K562 (cell line): ENCODE results near the gene SPATC1L. TPM values are rescaled to one million over a fixed set of nuclear protein-coding genes. Genes with fewer than 3 reads are reported as not detected.

Source experiments
- CREB1 ChIP-seq, 2 experiments: sonication (generic) in 1 of 2; formaldehyde crosslinking in 1 of 2; IDR thresholded peaks; 2 replicates each; pipeline versions ENCODE4 v1.6.1 to v1.8.0; 2012 to 2022; ENCODE audit warnings: inconsistent platforms in 1 of 2, mild to moderate bottlenecking in 1 of 2, missing genetic modification reagents in 1 of 2, moderate library complexity in 1 of 2
- CREM ChIP-seq: IDR thresholded peaks from 2 replicates; pipeline ENCODE4 v1.6.1; 2014; ENCODE audit warnings: antibody characterized with exemption, low read depth
- EZH2 ChIP-seq: IDR thresholded peaks from 2 replicates; pipeline ENCODE4 v1.6.1; 2012; ENCODE audit warnings: low read depth, mild to moderate bottlenecking, inconsistent platforms, low read length, borderline replicate concordance
- FIP1L1 ChIP-seq: fragments of 200-400 bp; formaldehyde crosslinking; IDR thresholded peaks from 2 replicates; pipeline ENCODE4 v1.6.1; 2018; ENCODE audit warnings: mild to moderate bottlenecking, low read depth, low read length; ENCODE audit not compliant: poor library complexity, severe bottlenecking
- ID3 ChIP-seq, 2 experiments: fragments of 250-450 bp in 1 of 2; fragments of 450-650 bp in 1 of 2; sonication (Bioruptor Pico) in 1 of 2; IDR thresholded peaks; 2 replicates each; pipeline versions ENCODE4 v1.6.1 to v1.8.0; 2016 to 2021; ENCODE audit warnings: mild to moderate bottlenecking in 2 of 2, moderate library complexity in 2 of 2, missing compliant biosample characterization in 1 of 2, missing genetic modification characterization in 1 of 2
- KDM1A ChIP-seq, 2 experiments: fragments of 450-650 bp; IDR thresholded peaks; 2 replicates each; pipeline ENCODE4 v1.6.1; 2016; ENCODE audit warnings: mild to moderate bottlenecking in 2 of 2
- MECOM ChIP-seq: fragments of 250-450 bp; sonication (Bioruptor Pico); IDR thresholded peaks from 2 replicates; pipeline ENCODE4 v1.8.0; 2022; ENCODE audit warnings: inconsistent platforms
- MLLT1 ChIP-seq, 2 experiments: fragments of 450-650 bp; IDR thresholded peaks; 2 replicates each; pipeline ENCODE4 v1.6.1; 2016
- RBM15 ChIP-seq: fragments of 200-400 bp; formaldehyde crosslinking; IDR thresholded peaks from 2 replicates; pipeline ENCODE4 v1.6.1; 2018; ENCODE audit warnings: mild to moderate bottlenecking, low read length, moderate library complexity; ENCODE audit not compliant: insufficient read depth
- polyA plus RNA-seq, 8 experiments: library from polyadenylated mRNA; depleted of rRNA in 4 of 8; stranded (reverse) in 5 of 8; unstranded in 3 of 8; fragments of >200 nt; fragmentation: Nextera tagmentation in 2 of 8; fragmentation: Illumina TruSeq in 1 of 8; extraction: Ambion mirVana in 2 of 8; extraction: Trizol in 1 of 8; gene quantifications; 2 replicates each; pipeline versions ENCODE4 v1.2.1 to v1.2.3, GENCODE V29; 2011 to 2014; ENCODE audit warnings: inconsistent platforms in 1 of 8, missing spikeins in 1 of 8
- total RNA-seq, 7 experiments: library from RNA; depleted of rRNA in 6 of 7; stranded (reverse); fragments of >200 nt in 6 of 7; fragmentation: Illumina TruSeq in 2 of 7; extraction: Trizol in 2 of 7; gene quantifications; 2 replicates each; pipeline versions ENCODE4 v1.2.1 to v1.2.3, GENCODE V29; 2011 to 2021; ENCODE audit warnings: low replicate concordance in 1 of 7
- TF ChIP-seq, protein P1 (sequence below): fragments of 450-650 bp; IDR thresholded peaks from 2 replicates; pipeline ENCODE4 v1.6.1; 2017; ENCODE audit warnings: antibody characterized with exemption
- TF ChIP-seq, protein P2 (sequence below), 2 experiments: IDR thresholded peaks in 1 of 2; conservative IDR thresholded peaks in 1 of 2; 2 replicates each; pipeline ENCODE4 v1.6.1; 2016; ENCODE audit warnings: low read depth in 2 of 2, mild to moderate bottlenecking in 1 of 2, missing compliant biosample characterization in 1 of 2, missing genetic modification characterization in 1 of 2, moderate library complexity in 1 of 2
- TF ChIP-seq, protein P3 (sequence below), 2 experiments: fragments of 450-650 bp in 1 of 2; sonication (generic) in 1 of 2; formaldehyde crosslinking; conservative IDR thresholded peaks; 2 replicates each; pipeline versions ENCODE4 v1.4.0 to v1.8.1; 2020 to 2022; ENCODE audit warnings: mild to moderate bottlenecking in 1 of 2, missing genetic modification reagents in 1 of 2

SPATC1L gene
- total and polyA plus RNA-seq, 9 of the 15 experiments (the other 6 are each of a cell fraction or from before 2014, with no cell fraction given): 0.14 to 121 (median 34.0) TPM; not detected in 1

GRCh38 chr21:46182548-46183336, 1.5 kb downstream of the SPATC1L start (continued):
- TF ChIP-seq, protein P1, sequence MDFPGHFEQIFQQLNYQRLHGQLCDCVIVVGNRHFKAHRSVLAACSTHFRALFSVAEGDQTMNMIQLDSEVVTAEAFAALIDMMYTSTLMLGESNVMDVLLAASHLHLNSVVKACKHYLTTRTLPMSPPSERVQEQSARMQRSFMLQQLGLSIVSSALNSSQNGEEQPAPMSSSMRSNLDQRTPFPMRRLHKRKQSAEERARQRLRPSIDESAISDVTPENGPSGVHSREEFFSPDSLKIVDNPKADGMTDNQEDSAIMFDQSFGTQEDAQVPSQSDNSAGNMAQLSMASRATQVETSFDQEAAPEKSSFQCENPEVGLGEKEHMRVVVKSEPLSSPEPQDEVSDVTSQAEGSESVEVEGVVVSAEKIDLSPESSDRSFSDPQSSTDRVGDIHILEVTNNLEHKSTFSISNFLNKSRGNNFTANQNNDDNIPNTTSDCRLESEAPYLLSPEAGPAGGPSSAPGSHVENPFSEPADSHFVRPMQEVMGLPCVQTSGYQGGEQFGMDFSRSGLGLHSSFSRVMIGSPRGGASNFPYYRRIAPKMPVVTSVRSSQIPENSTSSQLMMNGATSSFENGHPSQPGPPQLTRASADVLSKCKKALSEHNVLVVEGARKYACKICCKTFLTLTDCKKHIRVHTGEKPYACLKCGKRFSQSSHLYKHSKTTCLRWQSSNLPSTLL: 0 out of 2 replicates have a peak, but pooled peaks have one; percentile 11
- TF ChIP-seq CREB1 (IDR thresholded peaks at IDR 0.05): no peak
- peak; percentile 39; the same call in 1 of the 2 replicates for TF ChIP-seq CREB1 (CRISPR knock-in tag; IDR thresholded peaks at IDR 0.05)
- TF ChIP-seq CREM: peak; percentile 17; the same call in 1 of the 2 replicates
- TF ChIP-seq, protein P2, sequence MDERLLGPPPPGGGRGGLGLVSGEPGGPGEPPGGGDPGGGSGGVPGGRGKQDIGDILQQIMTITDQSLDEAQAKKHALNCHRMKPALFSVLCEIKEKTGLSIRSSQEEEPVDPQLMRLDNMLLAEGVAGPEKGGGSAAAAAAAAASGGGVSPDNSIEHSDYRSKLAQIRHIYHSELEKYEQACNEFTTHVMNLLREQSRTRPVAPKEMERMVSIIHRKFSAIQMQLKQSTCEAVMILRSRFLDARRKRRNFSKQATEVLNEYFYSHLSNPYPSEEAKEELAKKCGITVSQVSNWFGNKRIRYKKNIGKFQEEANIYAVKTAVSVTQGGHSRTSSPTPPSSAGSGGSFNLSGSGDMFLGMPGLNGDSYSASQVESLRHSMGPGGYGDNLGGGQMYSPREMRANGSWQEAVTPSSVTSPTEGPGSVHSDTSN (CRISPR knock-in tag; IDR thresholded peaks at IDR 0.05; ENCODE audit: low read depth): no peak
- TF ChIP-seq, protein P2 (tag; conservative IDR thresholded peaks at IDR 0.05; ENCODE audit: low read depth): no peak
- no peak for TF ChIP-seq EZH2
- no peak for TF ChIP-seq FIP1L1
- TF ChIP-seq RBM15: no peak
- 0 out of 4 replicates have a peak, but pooled peaks of 1 of the 2 experiments have one; percentile 28 for TF ChIP-seq MLLT1 (IDR thresholded peaks at IDR 0.05)
- TF ChIP-seq MECOM (CRISPR knock-in tag): no peak
- TF ChIP-seq ID3 (CRISPR knock-in tag; IDR thresholded peaks at IDR 0.05): no peak
- peak; percentile 11; the same call in 1 of the 2 replicates for TF ChIP-seq ID3 (tag; IDR thresholded peaks at IDR 0.05)
- TF ChIP-seq, protein P3, sequence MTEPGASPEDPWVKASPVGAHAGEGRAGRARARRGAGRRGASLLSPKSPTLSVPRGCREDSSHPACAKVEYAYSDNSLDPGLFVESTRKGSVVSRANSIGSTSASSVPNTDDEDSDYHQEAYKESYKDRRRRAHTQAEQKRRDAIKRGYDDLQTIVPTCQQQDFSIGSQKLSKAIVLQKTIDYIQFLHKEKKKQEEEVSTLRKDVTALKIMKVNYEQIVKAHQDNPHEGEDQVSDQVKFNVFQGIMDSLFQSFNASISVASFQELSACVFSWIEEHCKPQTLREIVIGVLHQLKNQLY (CRISPR knock-in tag; conservative IDR thresholded peaks at IDR 0.05): no peak
- no peak for TF ChIP-seq KDM1A (IDR thresholded peaks at IDR 0.05)
